T-helper 2 cell treated with Interferon-gamma antibody and Interleukin-4, amounts not matched to agents 5 μg/mL and 100 μg/mL, for 36 hours (primary cell): ENCODE results near the gene GLP1R.

Source experiments
- DNase-seq: peaks from one replicate; pipeline ENCODE4 v3.0.0; 2021; ENCODE audit warnings: low spot score
- H3K27ac Mint-ChIP-seq: one replicate; pipeline ENCODE4 v1.8.0; 2021; ENCODE audit warnings: mild to moderate bottlenecking, mixed read lengths
- H3K27me3 Mint-ChIP-seq: one replicate; pipeline ENCODE4 v1.8.0; 2021; ENCODE audit warnings: low read depth, mixed read lengths
- H3K36me3 Mint-ChIP-seq: one replicate; pipeline ENCODE4 v1.8.0; 2021; ENCODE audit warnings: low read depth, mixed read lengths
- H3K4me1 Mint-ChIP-seq: one replicate; pipeline ENCODE4 v1.8.0; 2021; ENCODE audit warnings: low read depth, mixed read lengths
- H3K4me3 Mint-ChIP-seq: one replicate; pipeline ENCODE4 v1.8.0; 2022; ENCODE audit warnings: mild to moderate bottlenecking, moderate library complexity, mixed read lengths
- H3K9me3 Mint-ChIP-seq: one replicate; pipeline ENCODE4 v1.8.0; 2021; ENCODE audit warnings: mixed read lengths

Gene GLP1R

DNA sequence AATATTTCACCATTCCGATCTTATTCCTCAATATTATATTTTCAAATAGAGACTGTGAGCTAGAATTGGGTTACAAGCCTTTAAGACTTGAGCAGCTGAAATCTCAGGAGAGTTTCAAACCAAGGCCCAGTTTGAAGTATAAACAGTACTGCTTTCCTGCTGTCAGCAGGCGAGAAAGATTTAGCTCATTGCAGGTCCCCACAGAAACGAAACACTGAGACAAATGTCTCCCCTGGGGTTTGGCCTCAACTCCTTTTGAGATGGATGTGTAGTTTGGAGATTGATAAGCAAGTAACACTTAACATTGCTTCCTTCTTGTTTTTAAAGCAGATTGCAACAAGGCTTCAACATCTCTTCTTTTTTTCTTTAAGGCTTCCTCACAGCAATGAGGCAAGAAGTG, 22.4 kb upstream of the GLP1R start:
- DNase-seq, result no peak
- no peak overlapping the region for H3K4me3 Mint-ChIP-seq
- H3K9me3 Mint-ChIP-seq, result no peaks in the 10 kb centered on the region
- H3K27me3 Mint-ChIP-seq, result peaks cover 20% of the 10 kb centered on the region
- no peak overlapping the region for H3K27ac Mint-ChIP-seq
- no peaks in the 10 kb centered on the region for H3K36me3 Mint-ChIP-seq
- H3K4me1 Mint-ChIP-seq, result no peaks in the 10 kb centered on the region

DNA sequence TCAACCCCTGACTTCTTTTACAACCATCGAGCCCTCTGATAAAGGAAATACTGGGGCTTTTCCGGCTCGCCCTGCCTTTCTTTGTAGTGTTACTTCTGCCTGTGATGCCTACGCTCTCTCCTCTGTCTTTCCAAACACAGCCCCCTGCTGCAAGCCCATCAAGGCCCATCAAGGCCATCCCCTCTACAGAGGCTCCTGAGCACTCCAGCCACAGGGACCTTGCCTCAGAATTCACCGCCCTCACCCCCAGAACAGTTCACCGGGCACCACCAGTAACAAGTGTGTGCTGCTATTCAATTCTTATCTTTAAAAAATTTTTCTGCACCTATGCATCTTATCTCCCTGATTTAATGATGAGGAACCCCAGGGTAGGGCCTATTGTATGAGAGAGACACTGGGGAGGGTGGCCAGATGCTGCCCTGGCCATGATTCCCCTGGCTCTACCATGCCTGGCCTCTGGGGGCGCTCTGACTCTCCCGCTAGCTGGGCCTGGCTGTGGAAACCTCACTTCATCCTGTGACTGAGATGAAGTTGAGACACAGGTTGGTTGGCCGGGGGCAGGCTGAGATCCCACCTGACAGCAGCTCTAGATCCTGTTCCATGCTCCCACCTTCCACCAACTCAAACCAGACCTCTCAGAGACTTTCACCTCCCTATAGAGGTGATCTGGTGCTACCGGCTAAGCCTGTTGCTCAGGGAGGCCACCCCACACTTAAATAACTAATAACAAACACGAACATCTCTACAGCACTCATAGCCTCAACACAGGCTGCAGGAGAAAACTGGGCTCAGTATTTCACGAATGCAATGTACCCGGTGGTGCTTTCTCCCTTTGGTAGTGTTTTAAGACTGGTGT, 19.2 kb upstream of the GLP1R start:
- Mint-ChIP-seq H3K27ac (no peak overlapping the region), H3K4me1 (no peaks in the 10 kb centered on the region), H3K4me3 (no peak overlapping the region), H3K27me3 (peaks cover 44% of the 10 kb centered on the region), H3K9me3 (no peaks in the 10 kb centered on the region), H3K36me3 (no peaks in the 10 kb centered on the region)
- peak; percentile 41 for DNase-seq

DNA sequence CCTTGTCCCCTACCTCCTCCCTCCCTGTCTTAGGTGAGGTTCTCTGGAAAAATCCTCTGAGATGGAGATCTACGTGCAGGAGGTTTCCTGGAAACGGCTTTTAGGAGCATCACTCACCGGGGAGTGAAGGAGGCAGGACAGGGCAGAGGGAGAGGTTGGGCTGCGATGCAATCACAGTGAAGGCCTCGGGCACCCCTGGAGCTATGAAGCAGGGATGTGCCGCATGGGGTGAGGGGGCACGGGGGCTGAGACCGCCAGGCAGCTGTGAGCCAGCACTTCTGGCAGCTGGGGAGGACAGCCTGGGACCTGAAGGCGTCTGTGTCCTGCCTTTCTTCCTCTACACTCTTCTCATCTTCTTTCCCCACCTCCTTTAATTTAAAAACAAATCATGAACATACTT, 12.9 kb upstream of the GLP1R start:
- DNase-seq, result no peak
- Mint-ChIP-seq H3K4me3 (no peak overlapping the region), H3K36me3 (no peaks in the 10 kb centered on the region), H3K9me3 (no peaks in the 10 kb centered on the region), H3K27me3 (peaks cover 50% of the 10 kb centered on the region), H3K4me1 (no peaks in the 10 kb centered on the region), H3K27ac (no peak overlapping the region)

DNA sequence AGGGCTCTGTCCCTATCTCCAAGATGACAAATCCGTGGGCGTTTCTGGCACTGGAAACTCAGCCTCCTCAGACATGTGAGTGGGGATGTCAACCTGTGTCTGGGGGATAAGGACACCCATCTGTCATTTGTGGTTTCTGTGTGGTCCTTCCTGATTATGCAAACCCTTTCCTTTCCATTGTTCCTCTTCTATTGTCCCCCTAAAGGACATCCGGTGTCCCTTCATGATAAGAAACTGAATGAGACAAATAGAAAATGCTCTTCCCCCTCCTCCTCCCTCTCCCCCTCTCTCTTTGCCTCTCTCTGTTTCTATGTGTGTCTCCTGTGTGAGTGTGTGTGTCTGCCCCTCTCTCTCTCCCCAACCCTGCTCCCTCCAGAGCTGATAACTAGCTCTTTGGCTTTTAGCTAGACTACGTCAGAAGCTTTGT, 11.5 kb upstream of the GLP1R start:
- Mint-ChIP-seq H3K4me3 (no peak overlapping the region), H3K27me3 (peaks cover 45% of the 10 kb centered on the region), H3K36me3 (no peaks in the 10 kb centered on the region), H3K4me1 (no peaks in the 10 kb centered on the region), H3K27ac (no peak overlapping the region), H3K9me3 (no peaks in the 10 kb centered on the region)
- DNase-seq, result no peak

DNA sequence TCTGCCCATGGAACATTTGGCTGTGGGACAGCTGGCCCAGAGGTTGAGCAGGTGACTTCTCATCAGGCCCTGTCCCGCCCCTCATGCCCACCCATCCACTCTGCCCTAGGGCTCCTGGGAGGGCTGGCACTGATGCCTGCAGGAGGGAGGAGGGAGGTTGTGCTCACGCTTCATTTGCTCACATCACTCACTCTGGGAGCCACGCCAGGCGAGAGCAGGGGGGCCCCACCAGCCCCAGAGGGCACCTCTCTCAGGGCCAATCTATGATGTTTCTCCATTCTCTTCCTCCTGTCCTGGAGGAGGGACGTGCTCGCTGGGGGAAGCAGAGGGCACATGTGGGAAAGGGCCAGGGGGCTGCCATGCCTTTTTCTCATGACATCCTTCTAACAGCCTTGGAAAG, 10.9 kb upstream of the GLP1R start:
- no peak overlapping the region for H3K4me3 Mint-ChIP-seq
- H3K27ac Mint-ChIP-seq, result no peak overlapping the region
- H3K4me1 Mint-ChIP-seq, result no peaks in the 10 kb centered on the region
- no peak for DNase-seq
- no peaks in the 10 kb centered on the region for H3K36me3 Mint-ChIP-seq
- no peaks in the 10 kb centered on the region for H3K9me3 Mint-ChIP-seq
- H3K27me3 Mint-ChIP-seq, result peaks cover 39% of the 10 kb centered on the region

DNA sequence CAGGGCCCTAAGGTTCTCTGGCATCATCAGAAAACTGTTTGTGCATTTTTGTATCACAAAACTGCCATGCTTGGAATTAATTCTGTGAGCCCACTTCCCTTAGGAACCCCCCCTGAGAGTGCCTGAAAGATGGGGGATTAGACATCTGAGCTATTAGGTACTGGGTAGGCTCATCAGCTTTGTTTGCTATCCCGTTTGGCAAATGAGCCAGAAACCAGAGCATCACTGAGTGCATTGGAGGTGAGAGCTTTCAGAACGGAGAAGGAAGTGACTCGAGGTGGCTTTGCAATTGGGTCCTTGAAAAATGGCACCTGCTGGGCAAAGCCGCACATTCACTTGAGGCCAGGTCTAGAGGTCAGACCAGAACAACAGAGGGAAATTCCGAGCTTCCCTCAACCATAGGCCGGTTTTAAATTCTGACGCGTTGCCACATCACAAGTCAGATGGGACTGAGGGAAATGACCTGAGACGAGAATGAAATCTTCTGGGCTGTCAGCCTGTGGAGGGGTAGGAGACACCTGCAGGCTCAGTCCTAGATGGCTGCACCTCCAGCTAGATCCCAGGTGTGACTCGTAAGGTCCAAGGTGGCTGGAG, 8.4 kb upstream of the GLP1R start:
- no peaks in the 10 kb centered on the region for H3K9me3 Mint-ChIP-seq
- H3K27ac Mint-ChIP-seq, result no peak overlapping the region
- peaks cover 24% of the 10 kb centered on the region for H3K27me3 Mint-ChIP-seq
- no peaks in the 10 kb centered on the region for H3K36me3 Mint-ChIP-seq
- H3K4me3 Mint-ChIP-seq, result no peak overlapping the region
- DNase-seq, result no peak
- H3K4me1 Mint-ChIP-seq, result no peaks in the 10 kb centered on the region

DNA sequence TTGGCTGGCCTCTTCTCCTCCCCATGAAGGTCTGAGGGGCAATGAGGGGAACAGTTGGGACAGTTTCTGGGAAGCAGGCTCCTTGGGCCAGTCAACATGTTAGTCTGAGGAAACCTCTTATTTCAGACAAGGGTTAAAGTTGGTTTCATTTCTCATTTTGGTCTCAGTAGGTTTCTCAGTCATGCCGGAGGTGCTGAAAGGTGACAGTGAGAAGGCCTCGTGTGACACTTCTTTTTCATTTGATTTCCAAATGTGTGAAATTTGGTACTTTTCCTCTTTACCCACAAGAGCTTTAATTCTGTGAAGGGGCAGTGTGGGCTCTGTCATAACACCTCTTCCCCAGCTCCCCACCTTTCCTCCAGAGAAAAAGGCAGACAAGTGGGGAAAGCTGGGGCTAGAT, 7.5 kb upstream of the GLP1R start:
- Mint-ChIP-seq H3K27ac (no peak overlapping the region), H3K36me3 (no peaks in the 10 kb centered on the region), H3K27me3 (peaks cover 18% of the 10 kb centered on the region), H3K4me1 (no peaks in the 10 kb centered on the region), H3K9me3 (no peaks in the 10 kb centered on the region), H3K4me3 (no peak overlapping the region)
- DNase-seq, result no peak

DNA sequence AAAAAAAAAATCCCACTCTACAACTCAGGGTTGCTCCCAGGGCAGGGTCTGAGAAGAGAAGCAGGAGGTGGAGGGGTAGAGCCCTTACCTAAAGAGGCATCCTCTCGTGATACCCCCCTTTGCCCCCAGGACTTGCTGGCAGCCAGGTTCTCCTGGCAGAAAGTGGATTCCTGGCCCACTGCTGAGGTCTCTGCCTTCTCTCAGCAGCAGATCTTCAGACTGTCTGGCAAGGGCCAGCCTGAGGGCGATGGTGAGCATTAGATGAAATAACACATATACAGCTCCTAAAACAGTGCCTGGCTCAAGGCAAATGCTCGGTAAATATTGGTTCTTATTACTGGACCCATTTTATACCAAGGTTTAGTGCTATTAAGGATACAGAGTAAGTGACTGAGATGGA, 4.8 kb upstream of the GLP1R start:
- H3K27ac Mint-ChIP-seq, result no peak overlapping the region
- no peak for DNase-seq
- no peaks in the 10 kb centered on the region for H3K9me3 Mint-ChIP-seq
- no peaks in the 10 kb centered on the region for H3K36me3 Mint-ChIP-seq
- H3K4me1 Mint-ChIP-seq, result no peaks in the 10 kb centered on the region
- peaks cover 21% of the 10 kb centered on the region for H3K27me3 Mint-ChIP-seq
- no peak overlapping the region for H3K4me3 Mint-ChIP-seq

DNA sequence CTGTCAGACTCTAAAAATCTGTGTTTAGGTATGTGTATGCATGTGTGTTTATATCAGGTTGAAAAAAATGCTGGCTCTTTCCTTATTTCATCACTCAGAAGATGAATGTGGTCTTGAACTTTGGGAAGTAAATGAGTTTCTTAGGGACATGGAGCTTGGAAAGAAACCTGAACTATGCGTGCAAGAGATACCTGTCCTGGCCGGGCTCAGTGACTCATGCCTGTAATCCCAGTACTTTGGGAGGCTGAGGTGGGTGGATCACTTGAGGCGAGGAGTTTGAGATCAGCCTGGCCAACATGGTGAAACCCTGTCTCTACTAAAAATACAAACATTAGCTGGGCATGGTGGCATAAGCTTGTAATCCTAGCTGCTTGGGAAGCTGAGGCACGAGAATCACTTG, 4.4 kb upstream of the GLP1R start:
- H3K9me3 Mint-ChIP-seq, result no peaks in the 10 kb centered on the region
- no peak overlapping the region for H3K27ac Mint-ChIP-seq
- H3K27me3 Mint-ChIP-seq, result peaks cover 23% of the 10 kb centered on the region
- no peaks in the 10 kb centered on the region for H3K4me1 Mint-ChIP-seq
- DNase-seq, result no peak
- no peaks in the 10 kb centered on the region for H3K36me3 Mint-ChIP-seq
- H3K4me3 Mint-ChIP-seq, result no peak overlapping the region

DNA sequence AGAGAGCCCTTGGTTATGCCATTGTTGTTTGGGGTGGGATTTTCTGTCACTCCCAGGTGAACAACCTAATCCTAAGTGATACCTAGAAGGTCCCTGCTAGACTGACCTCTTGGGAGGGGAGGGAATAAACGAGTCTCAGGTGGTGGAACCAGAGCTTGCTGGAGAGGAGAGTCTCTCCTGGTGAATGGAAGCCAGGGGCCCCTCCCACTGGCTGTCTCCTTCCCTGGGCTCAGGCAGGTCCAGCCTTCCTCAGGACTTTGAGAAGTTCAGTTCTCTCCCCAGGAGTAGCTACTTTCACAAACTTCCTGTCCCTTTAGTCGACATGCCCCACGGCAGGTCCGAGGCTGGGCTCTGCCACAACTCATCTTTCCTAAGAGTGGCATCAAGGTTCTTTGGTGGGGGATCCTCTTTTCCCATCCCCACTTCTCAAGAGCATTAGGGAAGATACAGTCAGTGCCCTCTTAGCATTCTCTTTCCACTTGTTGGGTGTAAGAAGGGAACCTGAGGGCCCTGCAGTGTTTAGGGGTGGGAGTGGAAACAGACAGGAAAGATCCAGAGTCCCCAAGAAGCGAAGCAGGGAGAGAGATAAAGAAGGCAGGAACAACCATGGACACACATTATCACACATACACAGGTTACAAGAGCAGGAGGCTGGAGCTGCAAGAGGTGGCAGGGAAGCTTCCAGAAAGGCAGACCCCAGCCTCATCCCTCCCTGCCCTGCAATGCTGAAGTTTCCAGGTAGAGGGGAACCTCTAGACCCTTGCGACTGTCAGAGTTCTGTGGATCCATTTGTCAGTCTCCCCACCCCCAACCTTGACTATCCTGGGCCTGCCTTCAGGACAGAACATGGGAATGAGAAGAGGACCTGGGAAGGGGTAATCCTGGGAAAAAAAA, 900 bp upstream of the GLP1R start:
- Mint-ChIP-seq H3K9me3 (no peaks in the 10 kb centered on the region), H3K27ac (no peak overlapping the region), H3K36me3 (no peaks in the 10 kb centered on the region), H3K4me1 (peaks cover 17% of the 10 kb centered on the region), H3K4me3 (peak overlapping the region; percentile 7), H3K27me3 (peaks cover 42% of the 10 kb centered on the region)
- DNase-seq, result no peak

DNA sequence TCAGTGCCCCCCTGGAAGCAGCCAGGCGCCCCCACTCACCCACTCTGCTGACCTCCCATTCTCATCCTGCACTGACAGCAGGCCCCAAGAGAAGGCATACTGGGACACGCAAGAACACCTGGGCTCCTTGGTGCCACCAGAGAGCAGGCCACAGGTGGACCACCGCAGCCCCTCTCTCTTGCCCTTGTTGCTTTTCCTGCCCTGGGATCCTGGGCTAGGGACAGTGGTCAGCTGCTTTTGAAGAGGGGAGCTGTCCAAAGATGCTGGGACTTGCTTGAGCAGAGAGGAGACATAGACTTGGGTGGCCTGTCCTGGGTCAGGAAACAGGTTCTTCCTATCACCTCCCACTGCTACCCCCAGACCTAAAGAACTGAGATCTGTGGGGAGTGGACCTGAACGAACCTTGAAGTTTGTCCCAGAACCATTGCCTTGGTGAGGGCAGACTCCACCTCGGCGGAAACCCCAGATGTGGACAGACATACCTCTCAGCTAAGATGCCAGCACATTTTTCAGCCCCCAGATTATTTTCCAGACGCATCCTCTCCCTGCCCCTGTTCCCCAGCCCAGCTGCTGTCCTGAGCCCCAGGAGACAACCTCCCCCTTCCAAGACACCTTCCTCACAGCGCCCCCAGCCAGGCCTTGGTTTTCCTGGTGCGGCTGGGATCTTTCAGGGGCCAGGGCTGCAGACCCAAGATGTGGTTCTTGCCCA, 1.1 kb downstream of the GLP1R start:
- DNase-seq, result no peak
- no peak overlapping the region for H3K27ac Mint-ChIP-seq
- peaks cover 42% of the 10 kb centered on the region for H3K27me3 Mint-ChIP-seq
- H3K4me3 Mint-ChIP-seq, result peak overlapping the region; percentile 43
- H3K36me3 Mint-ChIP-seq, result no peaks in the 10 kb centered on the region
- H3K4me1 Mint-ChIP-seq, result peaks cover 17% of the 10 kb centered on the region
- no peaks in the 10 kb centered on the region for H3K9me3 Mint-ChIP-seq

DNA sequence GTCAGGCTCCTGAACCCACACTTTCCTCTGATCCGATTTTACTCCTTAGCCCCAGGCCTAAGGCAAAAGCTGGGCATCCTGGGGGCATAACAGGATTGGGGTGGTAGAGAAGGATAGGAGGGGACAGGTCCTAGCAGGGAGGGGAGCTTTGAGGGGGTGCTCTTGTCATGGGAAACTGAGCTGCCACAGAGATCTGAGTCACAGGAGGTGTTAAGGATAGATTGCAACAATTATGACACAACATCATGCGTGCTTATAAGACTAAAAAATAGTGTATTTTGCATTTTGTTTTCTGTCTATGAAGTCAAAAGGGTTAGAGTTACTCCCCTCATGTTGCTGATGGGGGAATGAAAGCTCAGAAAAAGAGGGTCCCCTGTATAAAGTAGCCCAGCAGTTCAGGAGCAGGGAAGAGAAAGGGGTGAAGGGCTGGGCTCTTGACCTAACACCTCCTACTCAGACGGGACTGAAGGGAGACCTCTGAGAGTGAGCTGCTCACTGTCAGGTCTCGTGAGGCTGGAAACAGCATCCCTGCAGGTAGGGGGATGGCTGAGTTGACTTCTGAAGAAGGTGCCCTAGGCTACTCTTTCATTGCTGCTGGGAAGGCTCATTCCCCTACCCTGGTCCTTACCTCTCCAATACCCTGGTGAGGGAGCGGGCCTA, 2.0 kb downstream of the GLP1R start:
- H3K27ac Mint-ChIP-seq, result no peak overlapping the region
- peaks cover 41% of the 10 kb centered on the region for H3K27me3 Mint-ChIP-seq
- no peaks in the 10 kb centered on the region for H3K9me3 Mint-ChIP-seq
- H3K4me3 Mint-ChIP-seq, result no peak overlapping the region
- H3K4me1 Mint-ChIP-seq, result peaks cover 17% of the 10 kb centered on the region
- no peaks in the 10 kb centered on the region for H3K36me3 Mint-ChIP-seq
- no peak for DNase-seq

DNA sequence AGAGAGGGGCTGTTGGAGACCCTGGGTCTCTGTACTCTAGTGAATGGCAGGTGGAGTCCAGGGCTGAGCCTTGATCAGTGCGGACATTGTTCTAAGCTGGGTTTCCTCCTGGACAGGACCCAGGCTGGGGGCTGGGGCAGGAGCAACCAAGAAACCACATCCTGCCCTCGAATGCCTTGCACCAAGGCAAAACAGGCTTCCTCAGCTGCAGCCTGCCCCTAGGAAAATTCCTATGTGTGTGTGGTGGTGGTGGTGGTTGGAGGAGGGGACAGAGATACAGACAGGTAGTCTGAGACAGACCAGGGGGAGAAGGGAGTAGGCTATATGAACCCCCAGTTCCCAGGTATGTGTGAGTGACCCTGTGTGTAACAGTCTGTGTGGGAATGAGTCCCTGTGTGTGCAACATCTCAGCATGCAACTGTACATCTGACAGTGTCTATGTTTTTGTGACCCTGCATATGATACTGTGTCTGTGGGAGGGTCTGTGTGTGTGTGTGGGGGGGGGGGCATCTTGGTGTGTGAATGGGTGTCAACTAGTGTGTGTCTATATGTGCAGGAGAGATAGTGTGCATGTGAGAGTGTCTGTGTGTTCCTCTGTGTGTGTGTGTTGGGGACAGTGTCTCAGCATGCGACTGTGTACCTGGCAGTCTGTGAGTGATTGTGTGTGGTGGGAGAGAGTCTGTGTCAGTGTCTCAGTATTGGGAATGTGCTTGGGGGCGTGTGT, 3.0 kb downstream of the GLP1R start:
- Mint-ChIP-seq H3K27me3 (peaks cover 38% of the 10 kb centered on the region), H3K27ac (no peak overlapping the region), H3K4me1 (peaks cover 17% of the 10 kb centered on the region), H3K4me3 (no peak overlapping the region), H3K9me3 (no peaks in the 10 kb centered on the region), H3K36me3 (no peaks in the 10 kb centered on the region)
- DNase-seq, result no peak
